SK-N-SH treated with all-trans-retinoic acid at 6 μM for 48 hours (cell line): ENCODE measurements around the gene TMSB15A.
"Not testable (repeated sequence)": the region's sequence is repeated elsewhere in the genome, so short reads cannot be mapped to it uniquely, and the experiment has no call there.

Experiments
- ARNTL ChIP-seq: fragments of 450-650 bp; formaldehyde crosslinking; IDR thresholded peaks from 2 replicates; pipeline ENCODE4 v1.5.0; 2020; ENCODE audit warnings: low read depth, mild to moderate bottlenecking, moderate library complexity, borderline replicate concordance
- CSDC2 ChIP-seq: fragments of 250-450 bp; sonication (Bioruptor Pico); IDR thresholded peaks from 2 replicates; pipeline ENCODE4 v1.5.0; 2020; ENCODE audit warnings: mild to moderate bottlenecking, moderate library complexity
- ZC3H10 ChIP-seq: fragments of 250-450 bp; sonication (Bioruptor Pico); IDR thresholded peaks from 2 replicates; pipeline ENCODE4 v1.5.1; 2021; ENCODE audit warnings: mild to moderate bottlenecking, moderate library complexity
- ZNF565 ChIP-seq: fragments of 450-650 bp; formaldehyde crosslinking; conservative IDR thresholded peaks from 2 replicates; pipeline ENCODE4 v1.5.0; 2020; ENCODE audit warnings: low read depth, mild to moderate bottlenecking, moderate library complexity

GRCh38 chrX:102478765-102479164 is 37.8 kb downstream of the TMSB15A start:
- TF ChIP-seq ZC3H10 (CRISPR knock-in tag); CSDC2 (CRISPR knock-in tag); ZNF565; ARNTL (CRISPR knock-in tag): not testable (repeated sequence)
